GM18870 (cell line): ENCODE data around the gene THADA.
A peak's percentile ranks its signal among the peaks of the same experiment; 100 is the strongest.

Source experiments
- ATAC-seq: cut with Tn5 transposase; IDR thresholded peaks from one replicate; pipeline ENCODE4 v1.9.1; 2021; ENCODE audit warnings: moderate library complexity; ENCODE audit not compliant: unreplicated experiment

Gene THADA

GRCh38 chr2:43420389-43420801 is 175.4 kb downstream of the THADA start:
- ATAC-seq = no peak

- ATAC-seq = no peak
Observed at GRCh38 chr2:43419876-43420275, 176.0 kb downstream of the THADA start.

GRCh38 chr2:43419243-43419642 is 176.6 kb downstream of the THADA start:
- no peak for ATAC-seq

- ATAC-seq = no peak
Observed at GRCh38 chr2:43418680-43419079, 177.2 kb downstream of the THADA start.

- no peak for ATAC-seq
Observed at GRCh38 chr2:43417300-43417699, 178.5 kb downstream of the THADA start.

- no peak for ATAC-seq
Observed at GRCh38 chr2:43415592-43415991, 180.2 kb downstream of the THADA start.

- ATAC-seq = no peak
Observed at GRCh38 chr2:43414586-43415135, 181.2 kb downstream of the THADA start.

- no peak for ATAC-seq
Observed at GRCh38 chr2:43414033-43414432, 181.8 kb downstream of the THADA start.

GRCh38 chr2:43412114-43412753 is 183.6 kb downstream of the THADA start:
- no peak for ATAC-seq

GRCh38 chr2:43410055-43410604 is 185.7 kb downstream of the THADA start:
- no peak for ATAC-seq

- ATAC-seq = peak; percentile 60
Observed at GRCh38 chr2:43408407-43409160, 187.3 kb downstream of the THADA start.

- ATAC-seq = peak; percentile 25
Observed at GRCh38 chr2:43407935-43408334, 187.9 kb downstream of the THADA start.

- ATAC-seq = no peak
Observed at GRCh38 chr2:43406651-43407279, 189.1 kb downstream of the THADA start.

- no peak for ATAC-seq
Observed at GRCh38 chr2:43405829-43406228, 190.0 kb downstream of the THADA start.

GRCh38 chr2:43402452-43402937 is 193.3 kb downstream of the THADA start:
- ATAC-seq = peak; percentile 67

- ATAC-seq = peak; percentile 87
Observed at GRCh38 chr2:43402002-43402401, 193.8 kb downstream of the THADA start.

GRCh38 chr2:43400508-43400907 is 195.3 kb downstream of the THADA start:
- no peak for ATAC-seq

GRCh38 chr2:43399515-43400264 is 196.1 kb downstream of the THADA start:
- no peak for ATAC-seq

- ATAC-seq = no peak
Observed at GRCh38 chr2:43399098-43399497, 196.7 kb downstream of the THADA start.

GRCh38 chr2:43397821-43398220 is 198.0 kb downstream of the THADA start:
- ATAC-seq = no peak

- ATAC-seq = no peak
Observed at GRCh38 chr2:43397411-43397810, 198.4 kb downstream of the THADA start.
